ENCODE measurements around the gene NDST3.
"Not testable (repeated sequence)": the region's sequence is repeated elsewhere in the genome, so short reads cannot be mapped to it uniquely, and the experiment has no call there.

Gene NDST3

DNA sequence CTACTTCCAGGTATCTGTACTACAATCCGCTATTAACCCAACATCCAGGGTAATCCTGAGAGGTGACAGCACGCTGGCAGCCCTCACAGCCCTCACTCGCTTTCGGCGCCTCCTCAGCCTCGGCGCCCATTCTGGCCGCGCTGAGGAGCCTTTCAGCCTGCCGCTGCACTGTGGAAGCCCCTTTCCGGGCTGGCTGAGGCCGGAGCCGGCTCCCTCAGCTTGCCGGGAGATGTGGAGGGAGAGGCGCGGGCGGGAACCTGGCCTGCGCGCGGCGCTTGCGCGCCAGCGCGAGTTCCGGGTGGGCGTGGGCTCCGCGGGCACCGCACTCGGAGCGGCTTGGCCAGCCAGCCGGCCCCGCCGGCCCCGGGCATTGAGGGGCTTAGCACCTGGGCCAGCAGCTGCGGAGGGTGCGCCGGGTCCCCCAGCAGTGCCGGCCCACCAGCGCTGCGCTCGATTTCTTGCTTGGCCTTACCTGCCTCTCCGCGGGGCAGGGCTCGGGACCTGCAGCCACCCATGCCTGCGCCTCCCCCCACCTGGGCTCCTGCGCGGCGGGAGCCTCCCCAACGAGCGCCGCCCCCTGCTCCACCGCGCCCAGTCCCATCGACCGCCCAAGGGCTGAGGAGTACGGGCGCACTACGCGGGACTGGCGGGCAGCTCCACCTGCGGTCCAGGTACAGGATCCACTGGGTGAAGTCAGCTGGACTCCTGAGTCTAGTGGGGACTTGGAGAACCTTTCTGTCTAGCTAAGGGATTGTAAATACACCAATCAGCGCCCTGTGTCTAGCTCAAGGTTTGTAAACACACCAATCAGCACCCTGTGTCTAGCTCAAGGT is 231.2 kb downstream of the NDST3 start:
- in situ Hi-C loops (cut with HindIII; ENCODE audit: low sequenced_read_pairs), result no loop called here

DNA sequence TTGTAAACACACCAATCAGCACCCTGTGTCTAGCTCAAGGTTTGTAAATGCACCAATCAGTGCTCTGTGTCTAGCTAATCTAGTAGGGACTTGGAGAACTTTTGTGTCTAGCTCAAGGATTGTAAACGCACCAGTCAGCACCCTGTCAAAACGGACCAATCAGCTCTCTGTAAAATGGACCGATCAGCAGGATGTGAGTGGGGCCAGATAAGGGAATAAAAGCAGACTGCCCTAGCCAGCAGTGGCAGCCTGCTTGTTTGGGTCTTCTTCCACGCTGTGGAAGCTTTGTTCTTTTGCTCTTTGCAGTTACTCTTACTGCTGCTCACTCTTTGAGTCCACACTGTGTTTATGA is 231.8 kb downstream of the NDST3 start:
- in situ Hi-C loops (cut with HindIII; ENCODE audit: low sequenced_read_pairs), result not testable (repeated sequence)

DNA sequence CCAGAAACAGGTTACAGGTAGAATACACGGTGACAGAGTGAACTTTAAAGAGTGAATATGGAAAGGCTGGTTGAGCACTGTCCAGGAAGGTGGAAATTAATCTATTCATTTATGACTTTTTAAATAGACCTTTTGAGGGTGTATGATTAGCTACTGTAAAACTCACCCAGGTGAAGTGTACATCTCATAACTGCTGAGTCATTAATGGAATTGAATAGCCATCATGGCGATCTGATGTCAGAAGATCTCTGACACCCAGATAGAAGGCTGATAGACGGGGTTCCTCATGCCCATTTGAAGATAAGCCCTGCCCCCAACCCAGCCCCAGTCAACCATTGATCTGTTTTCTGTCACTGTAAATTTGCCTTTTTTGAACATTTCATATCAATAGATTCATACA is 234.5 kb downstream of the NDST3 start:
- in situ Hi-C loops (cut with HindIII; ENCODE audit: low sequenced_read_pairs), result no loop called here

DNA sequence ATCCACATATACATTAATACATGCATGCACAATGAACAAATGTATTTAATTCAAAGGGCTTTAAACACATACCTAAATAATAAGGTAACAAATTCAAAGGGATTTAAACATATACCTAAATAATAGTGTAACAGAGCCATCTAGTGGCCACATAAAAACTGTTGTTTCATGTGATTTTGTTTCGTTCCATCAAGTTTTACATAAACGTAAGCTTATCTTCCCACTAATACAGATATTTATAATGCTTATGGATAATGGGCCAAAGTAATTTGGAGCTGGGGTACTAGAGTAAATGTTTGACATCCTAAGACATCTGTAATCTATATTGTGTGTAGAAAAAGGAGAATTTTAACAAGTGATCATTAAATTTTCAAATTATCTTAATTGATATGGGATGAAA is 236.2 kb downstream of the NDST3 start:
- in situ Hi-C loops (cut with HindIII; ENCODE audit: low sequenced_read_pairs), result no loop called here

DNA sequence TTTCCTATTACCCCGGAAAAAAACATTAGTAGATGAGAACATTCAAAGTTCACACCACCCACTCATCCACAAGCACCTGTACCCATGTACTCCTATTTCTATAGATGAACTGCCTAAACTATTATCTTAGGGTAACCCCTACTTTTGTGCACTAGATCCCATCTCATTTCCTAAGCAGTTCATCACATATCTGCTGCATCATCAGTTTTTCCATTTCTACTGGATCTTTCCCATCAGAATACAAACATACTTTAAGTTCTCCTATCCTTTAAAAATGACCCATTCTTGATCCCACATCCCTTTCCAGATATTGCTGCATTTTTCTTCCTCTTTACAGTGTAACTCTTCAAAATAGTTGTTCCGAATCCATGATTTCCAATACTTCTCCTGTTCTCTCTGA is 237.5 kb downstream of the NDST3 start:
- in situ Hi-C loops (cut with HindIII; ENCODE audit: low sequenced_read_pairs), result no loop called here

DNA sequence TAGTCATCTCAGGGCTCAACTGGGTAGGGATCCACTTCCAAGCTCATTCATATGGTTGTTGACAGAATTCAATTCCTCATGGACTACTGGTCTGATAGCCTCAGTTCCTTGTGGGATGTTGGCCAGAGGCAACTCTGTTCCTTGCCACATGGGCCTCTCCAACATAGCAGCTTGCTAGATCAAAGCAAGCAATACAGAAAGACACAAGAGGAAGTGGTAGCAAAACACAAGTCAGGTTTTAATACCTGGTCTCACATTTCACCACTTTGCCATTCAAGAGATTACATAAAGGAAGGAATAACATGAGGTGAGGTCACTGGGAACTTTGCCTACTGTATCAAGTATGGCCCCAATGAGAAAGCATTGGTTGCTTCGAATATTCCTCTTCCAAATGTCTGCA is 239.4 kb downstream of the NDST3 start:
- in situ Hi-C loops (cut with HindIII; ENCODE audit: low sequenced_read_pairs), result no loop called here

DNA sequence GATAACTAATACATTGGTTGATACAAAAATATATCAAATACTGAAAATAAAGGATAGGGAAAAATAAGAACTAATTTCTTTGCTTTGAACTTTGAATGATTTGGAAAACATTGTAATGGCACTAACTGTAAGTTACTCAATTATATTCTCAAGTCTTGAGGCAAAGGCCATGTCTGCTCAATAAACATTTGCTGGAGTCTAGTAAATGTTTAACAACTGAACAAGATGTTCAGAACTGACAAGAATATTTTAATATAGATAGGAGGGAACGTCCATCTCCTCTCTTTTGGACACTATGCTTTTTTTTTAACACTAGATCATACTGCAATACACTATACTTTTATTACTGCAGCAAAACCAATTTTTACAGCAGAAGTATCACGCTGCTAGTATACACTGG is 242.3 kb downstream of the NDST3 start:
- in situ Hi-C loops (cut with HindIII; ENCODE audit: low sequenced_read_pairs), result no loop called here

DNA sequence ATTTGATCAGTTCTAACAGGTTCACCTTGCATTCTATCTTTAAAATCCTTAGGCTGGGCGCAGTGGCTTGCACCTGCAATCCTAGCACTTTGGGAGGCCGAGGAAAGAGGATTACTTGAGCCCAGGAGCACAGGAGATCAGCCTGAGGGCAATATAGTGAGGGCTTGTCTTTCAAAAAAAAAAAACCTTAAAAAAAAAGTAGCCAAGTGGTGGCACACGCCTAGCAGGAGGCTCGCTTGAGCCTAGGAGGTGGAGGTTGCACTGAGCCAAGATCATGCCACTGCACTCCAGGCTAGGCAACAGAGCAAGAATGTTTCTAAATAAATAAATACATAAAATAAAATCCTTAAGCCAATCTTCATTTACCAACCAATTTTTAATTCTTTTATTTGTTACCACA is 243.0 kb downstream of the NDST3 start:
- in situ Hi-C loops (cut with HindIII; ENCODE audit: low sequenced_read_pairs), result no loop called here

DNA sequence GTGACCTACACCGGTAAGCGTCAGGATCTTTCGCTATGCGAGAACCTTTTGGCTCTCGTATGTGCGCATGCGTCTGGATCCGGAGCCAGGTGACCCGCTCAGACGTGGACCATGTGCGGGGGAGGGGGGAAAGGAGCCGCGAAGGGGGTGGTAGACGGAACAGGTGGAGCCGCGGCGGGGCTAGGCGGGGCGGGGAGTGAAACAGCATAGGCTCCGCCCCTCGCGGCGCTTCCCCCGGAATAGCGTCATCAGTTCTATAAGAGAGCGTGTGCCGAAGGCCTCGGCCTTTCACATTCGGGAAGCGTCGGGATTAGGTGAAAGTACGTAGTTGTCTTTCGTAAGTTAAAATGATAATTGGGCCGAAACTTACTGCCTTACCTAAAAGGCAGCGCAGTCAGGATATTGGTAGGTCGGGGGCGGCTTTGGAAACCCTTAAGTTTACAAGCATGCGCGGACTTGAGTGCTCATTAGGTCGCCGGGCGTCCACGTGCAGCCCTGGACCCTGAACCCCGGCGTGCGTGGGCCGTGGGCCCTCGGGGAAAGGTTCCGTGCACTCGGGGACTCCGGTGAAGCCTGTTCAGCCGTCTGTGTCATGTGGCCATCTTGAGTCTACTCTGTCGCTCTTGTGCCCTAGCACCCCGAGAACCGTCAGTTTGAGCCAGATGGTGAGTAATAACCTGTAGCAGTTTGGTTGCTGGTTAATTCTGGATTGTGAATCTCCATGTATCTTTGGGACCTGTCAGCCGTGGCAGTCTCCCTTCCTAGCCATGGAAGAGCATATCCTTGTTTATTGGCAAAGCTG is 244.4 kb downstream of the NDST3 start:
- in situ Hi-C loops (cut with HindIII; ENCODE audit: low sequenced_read_pairs), result no loop called here

DNA sequence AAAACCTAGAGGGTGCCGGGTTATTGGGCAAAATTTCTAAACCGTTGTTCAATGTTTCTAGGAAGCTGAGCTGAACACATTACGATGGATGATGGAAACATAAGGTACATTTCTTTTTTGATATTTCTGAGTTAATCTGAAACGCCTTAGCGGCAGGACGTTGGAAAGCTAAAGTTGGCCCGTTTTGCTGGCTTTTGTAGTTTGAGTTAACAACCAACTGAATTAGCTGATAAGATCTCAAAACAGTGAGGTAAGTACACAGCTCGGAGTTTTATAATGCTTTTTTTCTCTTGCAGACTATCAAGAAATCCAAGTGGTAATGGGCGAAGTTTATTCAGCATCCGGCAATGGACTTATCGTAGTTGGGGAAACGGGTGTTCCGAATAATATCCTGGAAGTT is 245.0 kb downstream of the NDST3 start:
- in situ Hi-C loops (cut with HindIII; ENCODE audit: low sequenced_read_pairs), result no loop called here

DNA sequence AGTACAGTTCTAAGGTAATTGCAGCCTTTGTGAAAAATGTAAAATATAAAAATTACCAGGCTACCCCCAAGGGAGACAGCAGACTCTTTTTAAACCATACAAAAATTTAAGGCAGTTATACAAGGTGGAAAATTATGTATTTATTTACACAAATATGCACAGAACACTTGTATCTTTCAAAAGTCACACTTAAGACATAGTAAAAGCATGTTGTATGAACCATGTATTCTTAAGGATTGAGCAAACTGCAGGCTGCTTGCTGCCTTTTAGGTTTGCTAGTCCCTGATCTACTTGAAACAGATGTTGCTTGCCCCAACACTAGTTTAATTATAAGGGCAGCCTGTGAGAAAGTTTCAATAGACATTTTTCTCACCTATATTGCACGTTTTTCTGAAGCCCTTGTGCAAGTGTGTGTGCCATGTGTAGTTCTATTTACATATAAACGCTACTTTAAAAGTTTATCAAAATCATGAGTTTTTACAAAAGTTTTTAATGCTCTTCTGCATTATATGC is 245.7 kb downstream of the NDST3 start:
- in situ Hi-C loops (cut with HindIII; ENCODE audit: low sequenced_read_pairs), result no loop called here

DNA sequence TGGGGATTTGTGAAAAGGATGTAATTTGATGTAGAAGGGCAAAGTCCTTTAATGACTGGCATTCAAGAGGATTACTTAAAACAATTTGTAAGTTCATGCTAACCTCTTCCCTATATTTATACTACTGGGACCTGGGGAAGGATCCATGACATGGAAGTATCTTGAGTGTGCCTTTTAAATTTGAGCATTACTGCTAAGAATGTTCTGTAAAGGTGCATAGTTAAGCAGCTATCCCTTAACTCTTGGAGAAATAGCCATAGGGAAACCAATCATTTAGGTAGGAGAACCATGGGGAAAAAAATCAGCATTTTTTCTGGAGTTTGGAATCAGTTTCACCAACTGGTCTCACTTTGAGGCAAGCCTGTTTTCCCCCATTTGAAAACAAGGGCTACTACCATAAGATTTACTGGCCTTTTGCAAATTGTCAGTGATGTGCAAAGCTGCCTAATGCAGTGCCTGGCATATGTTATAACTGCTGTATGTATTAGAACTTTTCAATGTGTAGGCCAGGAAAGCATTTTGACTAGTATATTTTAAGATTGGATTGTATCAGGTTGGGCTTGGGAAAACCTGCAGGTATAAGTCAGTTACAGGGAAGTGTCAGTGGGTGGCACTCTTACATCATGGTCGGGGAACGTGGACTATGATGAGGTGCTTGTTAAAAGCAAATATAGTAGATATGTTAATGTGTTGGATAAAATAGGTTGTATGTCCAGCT is 246.4 kb downstream of the NDST3 start:
- in situ Hi-C loops (cut with HindIII; ENCODE audit: low sequenced_read_pairs), result no loop called here

DNA sequence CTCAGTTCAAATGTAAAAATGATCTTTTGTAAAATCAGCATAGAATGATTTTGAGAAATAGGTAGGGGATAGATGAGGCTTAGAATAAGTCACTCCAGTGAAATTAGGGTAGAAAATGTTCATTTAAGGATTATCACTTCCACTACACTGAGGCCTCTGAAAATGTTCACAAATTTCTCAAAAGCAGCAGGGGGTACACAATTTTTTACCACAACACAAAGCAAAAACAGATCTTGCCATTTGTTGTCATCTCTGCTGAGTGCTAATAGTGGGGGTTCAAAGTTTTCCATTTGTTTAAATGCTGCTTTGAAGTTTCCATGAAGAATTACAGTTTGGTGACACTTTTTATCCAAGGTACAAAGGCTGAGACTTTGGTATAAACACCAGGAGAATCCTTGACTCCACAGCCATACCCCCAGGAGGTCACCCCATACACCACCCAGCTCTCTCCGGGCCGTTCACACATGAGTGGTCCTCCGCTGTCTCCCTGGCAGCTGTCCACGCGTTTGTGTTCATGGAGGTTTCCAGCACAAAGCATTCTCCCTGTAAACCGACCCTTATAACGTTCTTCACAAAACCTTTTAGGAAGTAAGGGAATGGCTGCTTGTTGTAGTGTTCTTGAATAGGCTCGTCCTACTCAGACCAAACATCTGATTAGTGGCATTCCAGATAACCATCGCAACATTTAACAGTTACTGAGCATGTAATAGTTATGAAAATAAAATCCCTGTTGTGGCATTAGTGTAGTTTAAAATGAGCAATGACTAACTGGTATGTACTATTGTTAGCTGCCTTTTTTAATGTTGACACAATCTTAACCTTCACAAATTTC is 247.5 kb downstream of the NDST3 start:
- in situ Hi-C loops (cut with HindIII; ENCODE audit: low sequenced_read_pairs), result no loop called here

DNA sequence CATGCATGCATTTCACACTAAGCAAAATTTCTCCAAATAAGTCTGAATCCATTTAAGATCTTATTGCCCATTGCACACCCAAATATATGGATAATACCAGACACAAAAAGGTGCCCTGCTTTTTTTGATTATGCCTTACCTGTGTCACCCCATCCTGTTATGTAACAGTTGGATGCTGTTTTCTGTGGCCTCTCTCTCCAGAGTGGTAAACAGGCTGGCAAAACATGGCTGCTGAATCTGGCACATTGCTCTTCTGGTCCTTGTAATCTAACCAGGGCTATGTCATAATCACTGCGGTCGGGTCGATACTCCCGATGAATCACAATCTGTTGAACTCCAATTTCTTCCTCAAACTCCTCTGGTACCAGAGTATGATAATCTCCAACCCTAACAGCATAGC is 248.4 kb downstream of the NDST3 start:
- in situ Hi-C loops (cut with HindIII; ENCODE audit: low sequenced_read_pairs), result no loop called here

DNA sequence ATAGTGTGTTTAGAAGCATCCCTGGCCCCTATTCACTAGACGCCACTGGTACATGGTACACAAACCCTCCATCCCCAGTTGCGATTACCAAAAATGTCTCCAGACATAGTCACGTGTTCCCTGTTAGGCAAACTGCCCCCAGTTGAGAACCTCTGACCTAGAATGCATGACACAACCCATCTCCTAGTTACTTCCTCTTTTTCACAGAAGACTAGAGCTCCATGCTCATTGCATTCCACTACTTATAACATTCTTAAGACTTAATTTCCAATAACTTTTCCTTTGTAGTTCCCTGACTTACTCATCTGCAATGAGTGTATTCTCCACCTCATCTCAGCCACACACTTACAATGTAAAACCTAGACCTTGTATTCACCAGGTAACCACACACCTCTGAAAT is 249.9 kb downstream of the NDST3 start:
- in situ Hi-C loops (cut with HindIII; ENCODE audit: low sequenced_read_pairs), result no loop called here

DNA sequence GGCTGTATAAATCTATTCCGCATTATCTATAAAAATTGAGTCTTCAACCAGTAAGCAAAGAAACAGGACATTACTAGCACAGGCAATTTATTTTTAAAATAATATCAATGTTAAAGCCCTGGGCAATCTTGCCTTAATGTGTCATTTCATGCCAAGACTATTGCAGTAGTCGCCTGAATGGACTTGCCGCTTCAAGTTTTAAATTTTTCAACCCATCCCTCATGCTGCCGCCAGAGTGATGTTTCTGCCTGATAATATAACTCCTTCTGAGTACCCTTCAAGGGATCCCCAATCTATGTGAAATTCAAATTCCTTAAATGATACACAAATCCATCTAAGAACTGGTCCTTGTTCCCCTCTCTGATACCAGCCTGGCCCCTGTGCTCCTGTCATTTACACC is 251.6 kb downstream of the NDST3 start:
- in situ Hi-C loops (cut with HindIII; ENCODE audit: low sequenced_read_pairs), result no loop called here

DNA sequence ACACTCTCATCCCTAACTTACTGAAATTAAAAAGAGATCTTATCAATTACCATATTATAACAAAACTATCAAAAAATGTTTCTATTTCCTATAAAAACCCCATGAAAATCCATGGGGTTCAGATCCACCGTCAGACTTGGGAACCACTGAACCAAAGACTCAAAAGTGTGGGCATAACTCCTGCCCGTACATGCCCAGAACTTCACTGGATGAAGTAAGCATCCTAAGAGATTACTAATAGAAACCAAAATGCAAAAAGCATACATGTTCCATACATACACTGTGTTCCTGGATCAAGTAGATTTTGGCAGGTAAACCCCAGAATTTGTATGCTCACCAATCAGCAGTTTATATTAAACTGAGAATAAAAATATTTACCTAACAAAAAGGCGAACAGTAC is 252.4 kb downstream of the NDST3 start:
- in situ Hi-C loops (cut with HindIII; ENCODE audit: low sequenced_read_pairs), result no loop called here

DNA sequence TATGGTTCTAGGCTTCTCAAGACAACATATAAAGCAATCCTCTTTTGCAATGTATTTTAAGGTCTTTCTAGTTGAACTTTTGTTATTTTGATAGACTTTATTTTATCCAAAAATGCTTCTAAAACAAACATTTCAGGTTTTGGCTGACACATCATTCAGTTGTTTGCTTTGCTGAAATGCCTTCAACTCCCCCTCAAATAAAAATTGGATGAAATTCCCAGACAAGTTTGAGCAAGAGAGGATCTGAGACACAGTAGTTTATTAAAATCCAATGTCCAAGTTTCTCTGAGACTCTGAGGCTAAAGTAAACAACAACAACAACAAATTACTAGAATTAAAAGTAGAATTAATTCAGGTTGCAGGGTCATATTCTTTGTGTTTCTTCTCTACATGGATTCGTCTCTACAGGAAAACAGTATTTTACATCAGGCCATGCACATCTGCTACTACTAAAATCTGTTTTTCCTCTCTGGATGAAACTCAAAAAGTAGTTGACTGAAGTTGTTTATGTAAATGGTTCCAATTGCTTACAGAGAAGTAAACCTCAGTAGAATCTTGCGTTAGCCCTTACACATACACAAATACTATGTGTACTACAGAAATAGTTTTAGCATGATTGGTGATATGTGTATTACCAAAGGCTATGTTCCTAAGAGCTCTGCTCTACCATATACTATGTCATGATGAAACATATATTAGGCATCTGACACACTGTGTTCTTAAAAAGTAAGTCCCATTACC is 253.6 kb downstream of the NDST3 start:
- in situ Hi-C loops (cut with HindIII; ENCODE audit: low sequenced_read_pairs), result no loop called here

DNA sequence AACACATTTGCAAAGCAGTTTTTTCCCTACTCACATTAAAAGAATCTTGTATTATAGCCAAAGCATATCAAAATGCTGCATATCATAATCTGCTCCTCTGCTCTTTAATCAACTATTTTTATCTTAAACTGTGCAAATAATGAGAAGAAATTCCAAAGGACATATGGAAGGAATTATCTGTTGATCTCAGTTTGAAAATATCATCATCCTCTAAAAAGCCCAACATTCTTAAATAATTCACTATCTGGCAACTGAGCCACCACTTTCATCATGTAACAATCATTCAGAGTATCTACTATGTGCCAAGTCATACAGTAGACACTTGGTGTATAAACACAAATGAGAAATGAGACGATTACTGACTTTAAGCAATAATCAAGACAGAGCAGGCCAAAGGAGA is 255.5 kb downstream of the NDST3 start:
- in situ Hi-C loops (cut with HindIII; ENCODE audit: low sequenced_read_pairs), result no loop called here

DNA sequence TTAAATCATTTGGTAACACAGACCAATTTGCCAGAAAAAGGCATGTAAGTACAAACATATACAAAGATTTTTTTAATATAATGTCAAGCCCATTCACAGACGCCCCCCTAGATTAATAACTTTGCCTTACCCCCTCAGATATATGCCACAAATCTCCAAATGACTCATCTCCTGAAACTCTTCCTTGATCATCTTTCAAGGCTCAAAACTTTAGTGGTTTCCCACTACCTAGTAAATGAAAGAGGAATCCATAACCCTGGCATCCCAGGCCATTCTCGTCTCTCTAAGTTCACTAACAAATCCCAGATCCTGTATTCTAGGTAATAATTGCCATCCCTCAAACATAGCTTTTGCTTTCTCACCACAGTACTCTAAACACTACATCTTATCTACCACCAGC is 256.7 kb downstream of the NDST3 start:
- in situ Hi-C loops (cut with HindIII; ENCODE audit: low sequenced_read_pairs), result no loop called here
